HEK293 (cell line): ENCODE measurements around the gene RRP15.

ENCODE experiments used
- CTCF ChIA-PET: fragments of 350-600 bp; formaldehyde crosslinking; extraction: SDS; loops from one replicate; lab custom pipeline; 2021; ENCODE audit warnings: antibody characterized with exemption; lab: Yijun Ruan, JAX
- POLR2A ChIA-PET: fragments of 300-600 bp; formaldehyde crosslinking; extraction: SDS; loops from one replicate; lab custom pipeline; 2020; ENCODE audit warnings: antibody characterized with exemption, inconsistent platforms; lab: Yijun Ruan, JAX
- H3K27ac ChIP-seq: fragments of 200-500 bp; sonication (Bioruptor generic); 2 replicates; pipeline ENCODE4 v1.5.1; 2014; ENCODE audit warnings: low read depth, low read length, control low read depth, inconsistent platforms; ENCODE audit errors: extremely low read depth
- H3K36me3 ChIP-seq, 2 experiments: fragments of 200-500 bp in 1 of 2; sonication (Bioruptor generic) in 1 of 2; 1 replicate in 1 of 2; 2 replicates in 1 of 2; pipeline ENCODE4 v1.5.1; 2014 to 2017; ENCODE audit warnings: inconsistent platforms in 2 of 2, low read length in 2 of 2; ENCODE audit not compliant: control insufficient read depth in 2 of 2, insufficient read depth in 1 of 2
- H3K4me1 ChIP-seq: fragments of 200-500 bp; sonication (Bioruptor generic); 2 replicates; pipeline ENCODE4 v1.5.1; 2014; ENCODE audit warnings: mild to moderate bottlenecking, low read length, inconsistent platforms; ENCODE audit not compliant: control insufficient read depth, insufficient read depth
- H3K4me3 ChIP-seq: 2 replicates; pipeline ENCODE4 v1.5.1; 2011; ENCODE audit warnings: low read depth, mild to moderate bottlenecking, control low read depth, low read length, moderate library complexity
- H3K9me3 ChIP-seq: fragments of 200-500 bp; sonication (Bioruptor generic); 2 replicates; pipeline ENCODE4 v1.5.1; 2014; ENCODE audit warnings: low read depth, low read length, inconsistent platforms; ENCODE audit not compliant: control insufficient read depth, insufficient read depth
- FEZF1 ChIP-seq: fragments of 450-650 bp; formaldehyde crosslinking; IDR thresholded peaks from 2 replicates; pipeline ENCODE4 v1.5.1; 2016; ENCODE audit warnings: missing biosample characterization, missing genetic modification characterization
- INSM2 ChIP-seq: fragments of 450-650 bp; formaldehyde crosslinking; IDR thresholded peaks from 2 replicates; pipeline ENCODE4 v1.5.1; 2016; ENCODE audit warnings: missing biosample characterization, missing genetic modification characterization
- KLF8 ChIP-seq: fragments of 450-650 bp; formaldehyde crosslinking; IDR thresholded peaks from 2 replicates; pipeline ENCODE4 v1.5.1; 2016; ENCODE audit warnings: missing biosample characterization, missing genetic modification characterization
- OSR2 ChIP-seq: fragments of 450-650 bp; formaldehyde crosslinking; IDR thresholded peaks from 2 replicates; pipeline ENCODE4 v1.5.1; 2016; ENCODE audit warnings: missing biosample characterization, missing genetic modification characterization
- REPIN1 ChIP-seq: fragments of 450-650 bp; formaldehyde crosslinking; IDR thresholded peaks from 2 replicates; pipeline ENCODE4 v1.5.1; 2017; ENCODE audit warnings: missing biosample characterization, missing genetic modification characterization, low read depth
- SCRT1 ChIP-seq: fragments of 450-650 bp; formaldehyde crosslinking; IDR thresholded peaks from 2 replicates; pipeline ENCODE4 v1.5.1; 2016; ENCODE audit warnings: missing biosample characterization, missing genetic modification characterization, borderline replicate concordance
- SP3 ChIP-seq: fragments of 450-650 bp; formaldehyde crosslinking; IDR thresholded peaks from 2 replicates; pipeline ENCODE4 v1.5.1; 2016; ENCODE audit warnings: missing biosample characterization, missing genetic modification characterization
- YY1 ChIP-seq: fragments of 450-650 bp; formaldehyde crosslinking; IDR thresholded peaks from 2 replicates; pipeline ENCODE4 v1.5.1; 2018; ENCODE audit warnings: missing biosample characterization, missing genetic modification characterization
- ZBTB10 ChIP-seq: fragments of 450-650 bp; formaldehyde crosslinking; IDR thresholded peaks from 2 replicates; pipeline ENCODE4 v1.5.1; 2016; ENCODE audit warnings: missing biosample characterization, missing genetic modification characterization
- ZBTB20 ChIP-seq: fragments of 450-650 bp; formaldehyde crosslinking; IDR thresholded peaks from 2 replicates; pipeline ENCODE4 v1.5.1; 2016; ENCODE audit warnings: missing biosample characterization, missing genetic modification characterization
- ZBTB26 ChIP-seq: fragments of 450-650 bp; formaldehyde crosslinking; optimal IDR thresholded peaks from 2 replicates; pipeline ENCODE3; 2016; ENCODE audit warnings: missing biosample characterization, mild to moderate bottlenecking, missing genetic modification characterization
- ZBTB48 ChIP-seq: fragments of 450-650 bp; formaldehyde crosslinking; IDR thresholded peaks from 2 replicates; pipeline ENCODE4 v1.5.1; 2016; ENCODE audit warnings: missing biosample characterization, missing genetic modification characterization
- ZBTB6 ChIP-seq: fragments of 450-650 bp; formaldehyde crosslinking; IDR thresholded peaks from 2 replicates; pipeline ENCODE4 v1.5.1; 2017; ENCODE audit warnings: missing biosample characterization, missing genetic modification characterization
- ZNF146 ChIP-seq: fragments of 450-650 bp; formaldehyde crosslinking; IDR thresholded peaks from 2 replicates; pipeline ENCODE4 v1.5.1; 2016; ENCODE audit warnings: missing biosample characterization, missing genetic modification characterization
- ZNF214 ChIP-seq: fragments of 450-650 bp; formaldehyde crosslinking; IDR thresholded peaks from 2 replicates; pipeline ENCODE4 v1.5.1; 2017; ENCODE audit warnings: missing biosample characterization, mild to moderate bottlenecking, missing genetic modification characterization, borderline replicate concordance
- ZNF280D ChIP-seq: fragments of 450-650 bp; formaldehyde crosslinking; IDR thresholded peaks from 2 replicates; pipeline ENCODE4 v1.5.1; 2016; ENCODE audit warnings: missing biosample characterization, missing genetic modification characterization
- ZNF302 ChIP-seq: fragments of 450-650 bp; formaldehyde crosslinking; IDR thresholded peaks from 2 replicates; pipeline ENCODE4 v1.5.1; 2016; ENCODE audit warnings: missing biosample characterization, missing genetic modification characterization, low read depth
- ZNF514 ChIP-seq: fragments of 450-650 bp; formaldehyde crosslinking; IDR thresholded peaks from 2 replicates; pipeline ENCODE4 v1.5.1; 2016; ENCODE audit warnings: missing biosample characterization, missing genetic modification characterization
- ZNF843 ChIP-seq: fragments of 450-650 bp; formaldehyde crosslinking; IDR thresholded peaks from 2 replicates; pipeline ENCODE4 v1.5.1; 2016; ENCODE audit warnings: missing biosample characterization, missing genetic modification characterization
- ZSCAN16 ChIP-seq: fragments of 450-650 bp; formaldehyde crosslinking; IDR thresholded peaks from 2 replicates; pipeline ENCODE4 v1.5.1; 2016; ENCODE audit warnings: missing biosample characterization, missing genetic modification characterization
- ZXDB ChIP-seq: fragments of 450-650 bp; formaldehyde crosslinking; IDR thresholded peaks from 2 replicates; pipeline ENCODE4 v1.5.1; 2016; ENCODE audit warnings: missing biosample characterization, missing genetic modification characterization

Gene RRP15

GRCh38 chr1:218346391-218347204 lies 61.5 kb downstream of the RRP15 start (continued):
- TF ChIP-seq ZNF280D (no peak), ZBTB6 (tag by site-specific recombination) (no peak), SCRT1 (no peak), ZNF302 (tag by site-specific recombination) (no peak)

GRCh38 chr1:218347336-218347722 lies 62.2 kb downstream of the RRP15 start:
- ChIA-PET CTCF (interaction anchor here (0.5 to 0.7 kb wide), 4 partner anchors 15 to 335 kb away, joined by 3 to 5 read pairs (median 3); no protein-coding TSS in a partner anchor), POLR2A (interaction anchor here (0.7 to 1.2 kb wide), 3 partner anchors 11 to 141 kb away, joined by 3 to 6 read pairs (median 3); no protein-coding TSS in a partner anchor)
- H3K4me3 ChIP-seq: peak overlapping the region; percentile 64

GRCh38 chr1:218347723-218348627 lies 62.9 kb downstream of the RRP15 start:
- ChIA-PET POLR2A (interaction anchor here (0.6 to 1.0 kb wide), 4 partner anchors 29 to 1742 kb away, joined by 3 to 6 read pairs (median 5); no protein-coding TSS in a partner anchor), CTCF (interaction anchor here (0.5 to 1.2 kb wide), 5 partner anchors 18 to 334 kb away, joined by 3 to 5 read pairs (median 3); no protein-coding TSS in a partner anchor)
- Histone ChIP-seq H3K4me1 (peaks cover 3% of the 10 kb centered on the region), H3K27ac (peak overlapping the region; percentile 47; the same call in 1 of the 2 replicates), H3K4me3 (peak overlapping the region; percentile 64), H3K36me3 (no peaks in the 10 kb centered on the region), H3K9me3 (no peaks in the 10 kb centered on the region)
- TF ChIP-seq KLF8 (tag by site-specific recombination) (0 out of 2 replicates have a peak, but pooled peaks have one; percentile 22), SP3 (tag by site-specific recombination) (peak; percentile 36; the same call in 1 of the 2 replicates), REPIN1 (no peak), ZSCAN16 (tag by site-specific recombination) (no peak), ZNF514 (tag by site-specific recombination) (no peak), INSM2 (no peak), YY1 (tag by site-specific recombination) (no peak), ZBTB26 (tag by site-specific recombination) (no peak), FEZF1 (tag by site-specific recombination) (peak; percentile 73), ZBTB10 (tag by site-specific recombination) (no peak), ZNF146 (no peak), OSR2 (peak; percentile 77), ZNF843 (tag by site-specific recombination) (0 out of 2 replicates have a peak, but pooled peaks have one; percentile 33), ZXDB (tag by site-specific recombination) (0 out of 2 replicates have a peak, but pooled peaks have one; percentile 14)

More at GRCh38 chr1:218347336-218347722, 62.2 kb downstream of the RRP15 start:
- Histone ChIP-seq H3K36me3 (no peaks in the 10 kb centered on the region), H3K27ac (peak overlapping the region; percentile 47; the same call in 1 of the 2 replicates), H3K4me1 (peaks cover 3% of the 10 kb centered on the region), H3K9me3 (no peaks in the 10 kb centered on the region)
- TF ChIP-seq ZBTB20 (tag by site-specific recombination) (0 out of 2 replicates have a peak, but pooled peaks have one; percentile 4), ZNF214 (tag by site-specific recombination) (no peak), ZBTB48 (tag by site-specific recombination) (0 out of 2 replicates have a peak, but pooled peaks have one; percentile 32)
